Adrenal gland (tissue), 12 donors: ENCODE results near the gene MYZAP. TPM values are rescaled to one million over a fixed set of nuclear protein-coding genes. Genes with fewer than 3 reads are reported as not detected.

ENCODE experiments used
- DNase-seq, 7 donors: peaks; one replicate each; pipeline ENCODE4 v3.0.0-alpha.2; 2019 to 2020
- H3K27ac ChIP-seq, 5 donors: fragments of 200-600 bp; sonication (generic) in 4 of 5; 1 replicate in 3 of 5; 2 replicates in 2 of 5; pipeline versions ENCODE4 v1.5.1 to v1.8.0; 2016 to 2020; ENCODE audit warnings: mild to moderate bottlenecking in 1 of 5
- H3K27me3 ChIP-seq: fragments of 200-600 bp; 2 replicates; pipeline ENCODE4 v1.8.0; 2021
- H3K36me3 ChIP-seq, 2 donors: fragments of 200-600 bp; replicated peaks in 1 of 2; 1 replicate in 1 of 2; 2 replicates in 1 of 2; pipeline versions ENCODE4 v1.5.1 to v1.8.0; 2018 to 2022
- H3K4me1 ChIP-seq, 2 donors: fragments of 200-600 bp; replicated peaks in 1 of 2; 1 replicate in 1 of 2; 2 replicates in 1 of 2; pipeline versions ENCODE4 v1.5.1 to v1.8.0; 2018 to 2021
- H3K4me3 ChIP-seq, 4 donors: fragments of 200-600 bp; sonication (generic) in 3 of 4; one replicate each; pipeline ENCODE4 v1.5.1; 2016 to 2018
- H3K9me3 ChIP-seq, 3 donors: fragments of 200-600 bp; sonication (generic) in 1 of 3; replicated peaks in 1 of 3; 1 replicate in 2 of 3; 2 replicates in 1 of 3; pipeline versions ENCODE4 v1.5.1 to v1.8.0; 2016 to 2021
- CTCF ChIP-seq, 6 experiments: fragments of 450-650 bp in 4 of 6; fragments of 200-600 bp in 2 of 6; sonication (generic) in 1 of 6; IDR thresholded peaks; 1 replicate in 5 of 6; 2 replicates in 1 of 6; pipeline versions ENCODE4 v1.5.1 to v1.8.0; 2016 to 2021; ENCODE audit warnings: antibody characterized with exemption in 6 of 6, mild to moderate bottlenecking in 2 of 6, moderate library complexity in 1 of 6
- POLR2A ChIP-seq, 2 donors: fragments of 450-650 bp; IDR thresholded peaks; one replicate each; pipeline ENCODE4 v1.6.1; 2017; ENCODE audit warnings: antibody characterized with exemption in 2 of 2, mild to moderate bottlenecking in 2 of 2, moderate library complexity in 1 of 2
- WGBS, 4 donors: extraction: QIAGEN DNeasy Blood & Tissue Kit in 2 of 4; methylation state at CpG; one replicate each; pipeline versions ENCODE4 v1.1.5 to v1.1.7; 2013 to 2017; 5-methylcytosine and 5-hydroxymethylcytosine counted together
- intact Hi-C, 2 donors: fragments of 100-400 bp; cut with DNase I; formaldehyde crosslinking; loops; one replicate each; pipeline versions ENCODE4 v1.14.1 to v1.15.0; 2022 to 2023
- polyA plus RNA-seq, 3 donors: library from polyadenylated mRNA; stranded (reverse); fragments of 200-250 nt in 2 of 3; fragments of 350-450 nt in 1 of 3; fragmentation: Illumina TruSeq in 1 of 3; extraction: RNeasy Lipid Tissue Mini Kit (QIAGEN cat#74804) in 1 of 3; gene quantifications; one replicate each; pipeline ENCODE4 v1.2.3, GENCODE V29; 2013 to 2014
- total RNA-seq, 9 donors: library from RNA; depleted of rRNA in 4 of 9; stranded (reverse); fragments of >200 nt in 4 of 9; fragments of 120-200 nt in 1 of 9; fragmentation: NEBNext Ultra II Directional in 1 of 9; extraction: Animal tissue kit (Norgen Biotek cat#: 25700) in 1 of 9; gene quantifications; one replicate each; pipeline versions ENCODE4 v1.1.0 to v1.2.4, GENCODE V29; 2013 to 2023
- donor health status: healthy with polysubstance abuse.
- donor health status: Bipolar disorder and iron deficiency.
- donor health status: DM: yes; HTN: yes; CAD: no.
- donor health status: DM: no; HTN: no; CAD: no.
- donor health status: DM: no; HTN: no; CAD: no.
- donor health status: DM: yes; HTN: yes; CAD: no.

MYZAP gene
- total and polyA plus RNA-seq, 12 donors: 21.4 to 176 (median 70.6) TPM

GRCh38 chr15:57647071-57647790, 55.5 kb downstream of the MYZAP start:
- intact Hi-C loops: no loop called here
- H3K27me3 ChIP-seq: no peaks in the 10 kb centered on the region
- no peaks in the 10 kb centered on the region for H3K9me3 ChIP-seq
- no peaks in the 10 kb centered on the region for H3K36me3 ChIP-seq
- H3K4me1 ChIP-seq: peaks cover 8 to 18% of the 10 kb centered on the region in 2 donors
- DNase-seq: no peak
- 66 to 77% (median 71%) methylated on average over 6 of the region's 6 CpGs for WGBS, 4 donors
- H3K27ac ChIP-seq: peak overlapping the region in 4 of 5 donors; percentile 7 to 72 (median 28)
- TF ChIP-seq POLR2A (IDR thresholded peaks at IDR 0.05) (no peak), CTCF (IDR thresholded peaks at IDR 0.05) (no peak)
- no peak overlapping the region for H3K4me3 ChIP-seq

GRCh38 chr15:57647791-57648130, 56.1 kb downstream of the MYZAP start:
- H3K4me1 ChIP-seq: peaks cover 8 to 18% of the 10 kb centered on the region in 2 donors
- H3K27ac ChIP-seq: peak overlapping the region in 3 of 5 donors; percentile 7 to 72 (median 45)
- intact Hi-C loops: no loop called here
- 40 to 49% (median 44%) methylated on average over 3 of the region's 3 CpGs for WGBS, 4 donors
- no peaks in the 10 kb centered on the region for H3K9me3 ChIP-seq
- no peak overlapping the region for H3K4me3 ChIP-seq
- H3K36me3 ChIP-seq: no peaks in the 10 kb centered on the region
- no peaks in the 10 kb centered on the region for H3K27me3 ChIP-seq
- no peak for TF ChIP-seq POLR2A (IDR thresholded peaks at IDR 0.05)
- no peak for TF ChIP-seq CTCF (IDR thresholded peaks at IDR 0.05)
- DNase-seq: peak; percentile 43 to 84 (median 74)

GRCh38 chr15:57649138-57649537, 57.4 kb downstream of the MYZAP start:
- TF ChIP-seq CTCF (IDR thresholded peaks at IDR 0.05) (no peak), POLR2A (IDR thresholded peaks at IDR 0.05) (no peak)
- H3K4me1 ChIP-seq: peaks cover 8 to 18% of the 10 kb centered on the region in 2 donors
- H3K27ac ChIP-seq: no peak overlapping the region
- 88 to 95% (median 91%) methylated on average over 3 of the region's 3 CpGs for WGBS, 4 donors
- no peaks in the 10 kb centered on the region for H3K9me3 ChIP-seq
- no peak overlapping the region for H3K4me3 ChIP-seq
- no peak for DNase-seq
- intact Hi-C loops: no loop called here
- no peaks in the 10 kb centered on the region for H3K36me3 ChIP-seq
- H3K27me3 ChIP-seq: no peaks in the 10 kb centered on the region

- no peak for TF ChIP-seq CTCF (IDR thresholded peaks at IDR 0.05)
- TF ChIP-seq POLR2A (IDR thresholded peaks at IDR 0.05): no peak
- WGBS, 4 donors: 87 to 96% (median 94%) methylated on average over 3 of the region's 3 CpGs
- no peak overlapping the region for H3K27ac ChIP-seq
- H3K27me3 ChIP-seq: no peaks in the 10 kb centered on the region
- no peak for DNase-seq
- intact Hi-C loops: no loop called here
- no peaks in the 10 kb centered on the region for H3K36me3 ChIP-seq
- H3K4me3 ChIP-seq: no peak overlapping the region
- H3K9me3 ChIP-seq: no peaks in the 10 kb centered on the region
- H3K4me1 ChIP-seq: peaks cover 8 to 18% of the 10 kb centered on the region in 2 donors
Measured at GRCh38 chr15:57651445-57651844, 59.7 kb downstream of the MYZAP start.
